Measurements from ENCODE around the gene SYMPK.

- TF ChIP-seq CTCF (IDR thresholded peaks at IDR 0.05) = no peak
- TF ChIP-seq POLR2A (IDR thresholded peaks at IDR 0.05) = no peak
These were observed 41.4 kb downstream of the SYMPK start for GRCh38 chr19:45821570-45821969.
